ENCODE data around the gene DAB2IP. TPM values are rescaled to one million over a fixed set of nuclear protein-coding genes. Genes with fewer than 3 reads are reported as not detected.
"Not testable (repeated sequence)": the region's sequence is repeated elsewhere in the genome, so short reads cannot be mapped to it uniquely, and the experiment has no call there.

The DAB2IP gene
- total and polyA plus RNA-seq, 5 donors = 25.5 to 55.0 (median 42.1) TPM

- 81% methylated on average over 26 of the region's 26 CpGs for WGBS
- peak in 1 of 2 donors; percentile 9 for ATAC-seq
- Histone ChIP-seq H3K9me3 (ENCODE audit: control insufficient read depth, low read length) (no peaks in the 10 kb centered on the region), H3K4me3 (ENCODE audit: low read length) (no peak overlapping the region), H3K27me3 (ENCODE audit: control insufficient read depth, insufficient read depth) (no peaks in the 10 kb centered on the region), H3K27ac (ENCODE audit: low read length) (no peak overlapping the region), H3K4me1 (ENCODE audit: control insufficient read depth, insufficient read depth, low read length) (peaks cover 2% of the 10 kb centered on the region)
- peak in 2 of 3 donors; percentile 9 to 40 for DNase-seq
- intact Hi-C loops (cut with DNase I) = no loop called here
These were observed 132.4 kb downstream of the DAB2IP start for GRCh38 chr9:121783521-121784507.

DNA sequence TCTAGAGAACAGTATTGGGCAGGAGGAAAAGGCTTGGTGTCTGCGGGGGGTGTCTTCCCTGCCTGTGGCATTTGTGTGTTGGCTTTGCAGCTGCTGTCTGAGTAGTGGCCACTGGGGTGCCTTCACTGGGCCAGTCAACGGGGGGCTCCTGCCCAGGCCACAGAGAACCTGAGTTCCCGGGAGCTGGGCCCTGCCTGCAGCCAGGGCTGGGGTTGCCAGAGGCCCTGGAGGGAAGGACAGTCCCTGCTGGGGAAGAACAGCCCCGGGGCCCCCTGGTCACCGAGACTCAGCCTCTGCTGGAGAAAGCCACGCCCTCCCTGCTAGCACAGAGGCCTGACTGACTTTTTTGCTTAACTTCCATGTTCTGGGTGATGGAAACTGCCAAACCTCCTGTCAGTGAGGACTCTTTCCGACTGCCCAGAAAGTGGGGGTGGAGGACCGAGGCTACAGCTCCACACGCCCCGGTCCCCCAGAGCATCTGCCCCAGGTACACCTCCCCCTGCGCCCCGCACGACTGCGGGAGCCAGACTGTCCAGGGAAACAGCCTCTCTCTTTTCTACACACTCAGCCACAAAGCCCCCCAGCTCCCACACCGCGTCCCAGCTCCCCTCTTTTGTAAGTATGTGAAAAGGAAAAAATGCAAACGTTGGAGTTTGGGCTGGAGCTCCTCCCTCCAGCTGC is 133.4 kb downstream of the DAB2IP start:
- Histone ChIP-seq H3K4me3 (ENCODE audit: low read length) (no peak overlapping the region), H3K27ac (ENCODE audit: low read length) (no peak overlapping the region), H3K9me3 (ENCODE audit: control insufficient read depth, low read length) (no peaks in the 10 kb centered on the region), H3K27me3 (ENCODE audit: control insufficient read depth, insufficient read depth) (no peaks in the 10 kb centered on the region), H3K4me1 (ENCODE audit: control insufficient read depth, insufficient read depth, low read length) (peaks cover 2% of the 10 kb centered on the region)
- ATAC-seq = no peak
- 79% methylated on average over 17 of the region's 17 CpGs for WGBS
- DNase-seq = peak in 2 of 3 donors; percentile 33 to 50
- intact Hi-C loops (cut with DNase I) = no loop called here

- Histone ChIP-seq H3K27ac (ENCODE audit: low read length) (no peak overlapping the region), H3K27me3 (ENCODE audit: control insufficient read depth, insufficient read depth) (no peaks in the 10 kb centered on the region), H3K4me3 (ENCODE audit: low read length) (no peak overlapping the region), H3K9me3 (ENCODE audit: control insufficient read depth, low read length) (no peaks in the 10 kb centered on the region), H3K4me1 (ENCODE audit: control insufficient read depth, insufficient read depth, low read length) (no peaks in the 10 kb centered on the region)
- peak; percentile 19 to 25 for ATAC-seq
- intact Hi-C loops (cut with DNase I) = no loop called here
- WGBS = 84% methylated on average over 11 of the region's 11 CpGs
- DNase-seq = no peak
These were observed 134.5 kb downstream of the DAB2IP start for GRCh38 chr9:121785673-121786542.

GRCh38 chr9:121786543-121786948 is 135.1 kb downstream of the DAB2IP start:
- Histone ChIP-seq H3K4me1 (ENCODE audit: control insufficient read depth, insufficient read depth, low read length) (no peaks in the 10 kb centered on the region), H3K9me3 (ENCODE audit: control insufficient read depth, low read length) (no peaks in the 10 kb centered on the region), H3K27me3 (ENCODE audit: control insufficient read depth, insufficient read depth) (no peaks in the 10 kb centered on the region), H3K27ac (ENCODE audit: low read length) (no peak overlapping the region), H3K4me3 (ENCODE audit: low read length) (no peak overlapping the region)
- 87% methylated on average over 5 of the region's 5 CpGs for WGBS
- intact Hi-C loops (cut with DNase I) = no loop called here
- no peak for DNase-seq
- no peak for ATAC-seq

DNA sequence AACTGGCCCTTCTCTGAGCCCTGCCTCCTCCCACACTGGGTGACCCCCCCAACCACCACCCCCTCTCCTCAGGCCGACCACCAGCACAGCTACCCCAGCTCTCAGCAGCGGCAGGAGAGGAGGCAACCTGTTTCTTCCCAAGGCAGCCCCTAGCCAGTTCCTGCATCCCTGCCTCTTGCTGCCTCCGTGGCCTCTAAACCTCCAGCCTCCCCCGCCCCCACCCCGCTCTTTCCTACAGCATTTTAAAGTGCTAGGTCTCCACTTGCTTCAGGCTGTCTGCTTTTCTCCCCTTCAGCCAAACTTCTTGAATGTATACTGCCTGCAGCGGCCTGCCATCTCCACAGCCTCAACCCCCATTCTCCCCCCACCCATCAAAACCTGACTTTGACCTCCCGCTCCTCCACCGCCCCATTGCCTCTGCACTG is 135.6 kb downstream of the DAB2IP start:
- no peaks in the 10 kb centered on the region for H3K9me3 ChIP-seq (ENCODE audit: control insufficient read depth, low read length)
- ATAC-seq (no peak), DNase-seq (no peak)
- no peak overlapping the region for H3K4me3 ChIP-seq (ENCODE audit: low read length)
- intact Hi-C loops (cut with DNase I) = no loop called here
- H3K4me1 ChIP-seq (ENCODE audit: control insufficient read depth, insufficient read depth, low read length) = no peaks in the 10 kb centered on the region
- WGBS = 87% methylated on average over 8 of the region's 8 CpGs
- H3K27ac ChIP-seq (ENCODE audit: low read length) = no peak overlapping the region
- H3K27me3 ChIP-seq (ENCODE audit: control insufficient read depth, insufficient read depth) = no peaks in the 10 kb centered on the region

DNA sequence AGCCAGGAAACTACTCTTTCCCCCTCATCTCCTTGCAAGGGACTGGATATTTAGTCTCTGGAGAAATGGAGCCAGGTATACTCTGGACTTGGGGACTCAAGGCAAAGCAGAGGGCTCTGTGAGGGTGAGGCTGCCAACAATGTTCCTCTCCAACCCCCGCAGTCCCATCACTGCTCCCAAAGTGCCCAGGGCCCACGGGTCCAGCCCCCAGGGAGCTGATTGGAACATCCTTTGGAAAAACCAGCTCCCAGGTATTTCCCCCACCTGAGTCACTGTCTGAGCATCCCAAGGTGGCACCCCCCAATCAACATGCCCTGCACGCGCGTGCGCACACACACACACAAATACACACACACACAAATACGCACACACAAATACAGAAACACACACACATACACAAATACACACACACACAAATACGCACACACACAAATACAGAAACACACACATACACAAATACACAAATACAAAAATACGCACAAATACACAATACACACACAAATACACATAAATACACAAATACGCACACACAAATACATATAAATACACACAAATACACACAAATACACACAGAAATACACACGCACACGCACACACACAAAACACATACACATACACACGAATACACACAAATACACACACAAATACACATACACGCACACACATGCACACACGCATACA is 137.4 kb downstream of the DAB2IP start:
- Histone ChIP-seq H3K4me3 (ENCODE audit: low read length) (no peak overlapping the region), H3K27me3 (ENCODE audit: control insufficient read depth, insufficient read depth) (no peaks in the 10 kb centered on the region), H3K27ac (ENCODE audit: low read length) (no peak overlapping the region), H3K9me3 (ENCODE audit: control insufficient read depth, low read length) (no peaks in the 10 kb centered on the region), H3K4me1 (ENCODE audit: control insufficient read depth, insufficient read depth, low read length) (no peaks in the 10 kb centered on the region)
- WGBS = 88% methylated on average over 15 of the region's 15 CpGs
- ATAC-seq (no peak), DNase-seq (no peak)
- intact Hi-C loops (cut with DNase I) = no loop called here

- H3K9me3 ChIP-seq (ENCODE audit: control insufficient read depth, low read length) = no peaks in the 10 kb centered on the region
- H3K4me3 ChIP-seq (ENCODE audit: low read length) = no peak overlapping the region
- no peak for DNase-seq
- WGBS = 71% methylated on average over 9 of the region's 14 CpGs
- no peaks in the 10 kb centered on the region for H3K4me1 ChIP-seq (ENCODE audit: control insufficient read depth, insufficient read depth, low read length)
- H3K27me3 ChIP-seq (ENCODE audit: control insufficient read depth, insufficient read depth) = no peaks in the 10 kb centered on the region
- no peak overlapping the region for H3K27ac ChIP-seq (ENCODE audit: low read length)
- ATAC-seq = no peak
- intact Hi-C loops (cut with DNase I) = no loop called here
These were observed 139.4 kb downstream of the DAB2IP start for GRCh38 chr9:121790841-121791240.

- H3K27ac ChIP-seq (ENCODE audit: low read length) = not testable (repeated sequence)
These were observed 141.0 kb downstream of the DAB2IP start for GRCh38 chr9:121792476-121792875.

DNA sequence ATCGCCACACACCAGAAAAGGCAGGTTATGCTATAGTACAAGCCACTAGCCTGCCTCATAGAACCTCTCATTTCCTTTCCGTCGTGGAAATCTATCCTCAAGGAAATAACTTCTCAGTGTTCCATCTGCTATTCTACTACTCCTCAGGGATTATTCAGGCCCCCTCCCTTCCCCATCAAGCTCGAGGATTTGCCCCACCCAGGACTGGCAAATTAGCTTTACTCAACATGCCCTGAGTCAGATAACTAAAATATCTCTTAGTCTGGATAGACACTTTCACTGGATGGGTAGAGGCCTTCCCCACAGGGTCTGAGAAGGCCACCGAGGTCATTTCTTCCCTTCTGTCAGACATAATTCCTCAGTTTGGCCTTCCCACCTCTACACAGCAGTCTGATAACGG is 142.9 kb downstream of the DAB2IP start:
- DNase-seq; intact Hi-C loops (cut with DNase I); H3K27ac ChIP-seq (ENCODE audit: low read length); ATAC-seq; H3K27me3 ChIP-seq (ENCODE audit: control insufficient read depth, insufficient read depth); H3K4me1 ChIP-seq (ENCODE audit: control insufficient read depth, insufficient read depth, low read length); H3K9me3 ChIP-seq (ENCODE audit: control insufficient read depth, low read length); H3K4me3 ChIP-seq (ENCODE audit: low read length): not testable (repeated sequence)
- whole genome bisulfite sequencing = 80% methylated on average over 6 of the region's 6 CpGs

More at GRCh38 chr9:121792476-121792875, 141.0 kb downstream of the DAB2IP start:
- intact Hi-C loops (cut with DNase I); H3K4me3 ChIP-seq (ENCODE audit: low read length); H3K4me1 ChIP-seq (ENCODE audit: control insufficient read depth, insufficient read depth, low read length); ATAC-seq; DNase-seq; H3K9me3 ChIP-seq (ENCODE audit: control insufficient read depth, low read length); H3K27me3 ChIP-seq (ENCODE audit: control insufficient read depth, insufficient read depth): not testable (repeated sequence)
- 93% methylated on average over 10 of the region's 10 CpGs for WGBS

GRCh38 chr9:121797081-121797480 is 145.6 kb downstream of the DAB2IP start:
- intact Hi-C loops (cut with DNase I) = no loop called here
- WGBS = 75% methylated on average over 2 of the region's 2 CpGs
- DNase-seq = no peak
- no peaks in the 10 kb centered on the region for H3K4me1 ChIP-seq (ENCODE audit: control insufficient read depth, insufficient read depth, low read length)
- H3K27ac ChIP-seq (ENCODE audit: low read length) = no peak overlapping the region
- no peaks in the 10 kb centered on the region for H3K9me3 ChIP-seq (ENCODE audit: control insufficient read depth, low read length)
- no peaks in the 10 kb centered on the region for H3K27me3 ChIP-seq (ENCODE audit: control insufficient read depth, insufficient read depth)
- ATAC-seq = no peak
- no peak overlapping the region for H3K4me3 ChIP-seq (ENCODE audit: low read length)

Data from right cardiac atrium (tissue), 5 donors.